ENCODE data around the gene GRK1. TPM values are rescaled to one million over a fixed set of nuclear protein-coding genes. Genes with fewer than 3 reads are reported as not detected.
A peak's percentile ranks its signal among the peaks of the same experiment; 100 is the strongest.

The GRK1 gene
- total RNA-seq, 1 donor from 2014 or later, result not detected

DNA sequence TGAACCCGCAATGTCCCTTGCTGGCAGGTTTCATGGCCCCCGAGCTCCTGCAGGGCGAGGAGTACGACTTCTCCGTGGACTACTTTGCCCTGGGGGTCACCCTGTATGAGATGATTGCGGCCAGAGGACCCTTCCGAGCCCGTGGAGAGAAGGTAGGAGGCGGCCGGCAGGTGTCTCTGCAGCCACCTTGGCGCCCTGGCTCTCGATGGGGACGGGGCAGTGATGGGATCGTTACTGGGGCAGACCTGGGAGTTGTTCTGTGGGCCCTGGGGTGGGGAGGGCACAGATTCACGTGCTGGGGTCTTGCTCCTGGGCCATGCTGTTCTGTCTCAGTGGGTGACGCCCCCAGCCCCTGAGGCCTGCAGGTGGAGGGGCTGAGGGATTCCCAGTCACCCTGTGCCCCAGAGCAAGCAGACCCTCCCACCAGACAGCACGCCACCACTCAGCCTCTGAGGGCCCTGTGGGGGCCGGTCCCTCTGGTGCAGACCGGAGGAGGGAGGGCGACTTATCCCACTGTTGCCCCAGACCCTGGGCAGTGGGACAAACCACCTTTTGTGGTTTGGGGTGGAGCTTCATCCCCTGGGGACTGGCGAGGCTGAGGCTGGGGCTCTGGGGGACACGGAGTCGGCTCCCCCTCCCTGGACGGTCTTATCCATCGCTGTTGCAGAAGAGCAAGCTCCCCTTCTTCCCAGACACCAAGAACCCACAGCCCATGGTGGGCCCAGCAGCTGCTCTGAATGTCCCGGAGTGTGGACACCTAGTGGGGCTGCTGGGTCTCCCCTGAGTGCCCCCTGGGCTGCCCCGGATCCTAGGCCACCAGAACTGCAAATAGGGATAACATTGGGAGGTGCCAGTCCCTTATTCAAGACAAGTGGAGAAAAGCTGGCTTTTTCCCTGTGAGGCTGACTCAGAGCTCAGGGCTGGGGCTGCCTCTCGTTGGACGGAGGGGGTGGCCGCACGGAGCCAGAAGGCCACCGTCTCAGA is 64.5 kb downstream of the GRK1 start:
- no peak for DNase-seq

DNA sequence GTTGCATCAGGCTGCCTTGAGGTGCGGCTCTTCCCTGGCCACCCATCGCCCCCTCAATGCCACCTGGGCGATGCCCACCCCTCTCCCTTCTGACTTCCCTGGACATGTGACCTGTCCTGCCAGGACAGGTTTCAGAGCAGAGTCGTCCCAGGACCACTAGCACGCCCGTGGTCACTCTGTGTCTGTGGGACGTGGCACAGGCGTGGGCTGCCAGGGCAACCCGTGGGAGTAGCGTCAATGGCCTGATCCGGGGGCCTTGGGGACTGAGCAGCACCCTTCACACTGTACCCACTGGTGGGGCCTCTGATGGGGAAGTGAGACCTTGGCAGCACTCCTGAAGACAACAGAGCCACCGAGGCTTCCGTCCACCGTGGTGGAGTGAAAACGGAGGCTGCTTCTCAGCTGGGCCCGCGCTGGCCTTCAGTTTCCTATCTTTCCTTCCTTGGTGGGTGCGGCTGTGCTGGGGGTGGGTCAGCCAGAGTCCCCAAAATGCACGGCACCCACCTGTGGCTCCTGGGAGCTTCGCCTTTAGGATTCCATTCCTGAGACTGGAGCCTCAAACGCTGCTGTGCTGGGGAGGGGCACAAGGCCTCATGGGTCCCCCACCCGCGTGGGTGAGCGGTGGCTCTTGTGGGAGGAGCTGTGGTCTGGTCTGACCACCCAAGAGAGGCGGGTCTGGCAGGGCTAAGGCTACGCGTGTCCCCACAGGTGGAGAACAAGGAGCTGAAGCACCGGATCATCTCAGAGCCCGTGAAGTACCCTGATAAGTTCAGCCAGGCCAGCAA is 65.3 kb downstream of the GRK1 start:
- DNase-seq, result no peak

DNA sequence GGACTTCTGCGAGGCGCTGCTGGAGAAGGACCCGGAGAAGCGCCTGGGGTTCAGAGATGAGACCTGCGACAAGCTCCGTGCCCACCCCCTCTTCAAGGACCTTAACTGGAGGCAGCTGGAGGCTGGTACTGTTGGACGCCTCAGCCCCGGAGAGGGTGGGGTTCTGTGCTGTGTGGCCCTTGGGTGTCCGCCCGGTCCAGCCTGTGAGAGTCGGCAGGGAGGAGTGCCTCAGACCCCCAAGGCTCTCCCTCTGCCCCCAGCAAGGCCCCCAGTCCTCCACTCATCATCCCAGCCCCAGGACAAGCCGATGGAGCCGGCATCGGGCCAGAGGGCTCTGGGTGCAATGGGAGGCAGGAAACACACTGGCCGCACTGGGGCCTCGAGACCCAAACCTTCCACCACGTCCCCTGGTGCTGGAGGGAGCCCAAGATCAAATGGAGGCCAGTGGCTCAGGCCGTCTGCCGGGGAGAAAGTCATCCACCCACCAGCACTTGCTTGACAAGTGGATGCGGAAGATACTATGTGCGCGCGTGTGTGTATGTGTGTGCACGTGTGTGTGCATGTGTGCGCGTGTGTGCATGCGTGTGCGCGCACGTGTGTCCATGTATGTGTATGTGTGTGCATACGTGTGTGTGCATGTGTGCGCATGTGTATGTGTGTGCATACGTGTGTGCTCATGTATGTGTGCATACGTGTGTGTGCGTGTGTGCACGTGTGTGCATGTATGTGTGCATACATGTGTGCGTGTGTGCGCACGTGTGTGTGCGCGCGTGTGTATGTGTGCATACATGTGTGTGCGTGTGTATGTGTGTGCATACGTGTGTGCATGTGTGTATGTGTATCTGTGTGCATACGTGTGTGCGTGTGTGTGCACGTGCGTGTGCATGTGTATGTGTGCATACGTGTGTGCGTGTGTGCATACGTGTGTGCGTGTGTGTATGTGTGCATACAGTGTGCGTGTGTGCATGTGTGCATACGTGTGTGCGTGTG is 66.2 kb downstream of the GRK1 start:
- DNase-seq, result no peak

DNA sequence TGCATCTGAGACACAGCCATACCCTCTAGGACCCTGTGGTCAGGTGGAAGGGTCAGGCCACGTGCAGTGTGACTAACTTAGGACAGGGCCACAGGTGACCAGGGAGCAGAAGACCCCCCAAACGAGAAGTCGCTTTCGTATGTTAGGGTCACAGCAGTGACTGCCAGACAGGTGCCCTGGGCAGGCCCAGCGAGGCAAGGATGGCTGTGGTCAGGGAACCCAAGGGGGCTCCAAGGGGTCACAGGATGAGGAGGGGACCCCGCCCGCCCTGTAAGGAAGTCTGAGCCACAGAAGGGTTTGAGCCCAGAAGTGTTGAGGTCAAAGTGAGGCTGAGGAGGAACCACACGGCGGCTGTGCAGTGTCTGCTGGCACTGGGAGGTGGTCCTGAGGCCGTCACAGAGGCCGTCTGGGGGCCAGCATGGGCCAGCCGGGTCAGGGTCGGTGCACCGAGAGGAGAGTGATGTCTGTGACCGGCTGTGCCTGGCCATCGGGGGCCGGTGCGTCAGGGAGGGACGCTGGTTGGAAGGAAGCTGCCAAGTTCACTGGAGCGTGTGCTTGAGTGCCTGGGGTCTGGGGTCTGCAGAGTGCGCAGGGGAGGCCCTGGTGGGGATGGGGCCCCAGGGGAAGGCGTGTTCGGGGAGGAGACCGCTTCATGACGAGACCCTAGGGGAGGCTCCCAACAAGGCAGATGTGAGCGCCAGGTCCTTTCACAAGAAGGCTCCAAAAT is 67.2 kb downstream of the GRK1 start:
- no peak for DNase-seq

DNA sequence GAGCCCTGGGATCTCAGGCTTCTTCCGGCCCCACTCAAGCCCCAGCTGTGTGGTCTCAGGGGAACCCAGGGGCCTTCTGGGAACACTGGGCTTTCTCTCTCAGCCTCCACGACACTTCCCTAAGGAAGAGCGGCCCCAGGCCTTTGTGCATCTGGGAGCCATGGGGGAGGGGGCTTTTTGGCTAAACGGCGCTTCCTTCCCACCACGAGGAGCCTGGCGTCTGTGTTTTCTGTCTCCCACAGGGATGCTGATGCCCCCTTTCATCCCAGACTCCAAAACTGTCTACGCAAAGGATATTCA is 67.8 kb downstream of the GRK1 start:
- DNase-seq, result no peak

DNA sequence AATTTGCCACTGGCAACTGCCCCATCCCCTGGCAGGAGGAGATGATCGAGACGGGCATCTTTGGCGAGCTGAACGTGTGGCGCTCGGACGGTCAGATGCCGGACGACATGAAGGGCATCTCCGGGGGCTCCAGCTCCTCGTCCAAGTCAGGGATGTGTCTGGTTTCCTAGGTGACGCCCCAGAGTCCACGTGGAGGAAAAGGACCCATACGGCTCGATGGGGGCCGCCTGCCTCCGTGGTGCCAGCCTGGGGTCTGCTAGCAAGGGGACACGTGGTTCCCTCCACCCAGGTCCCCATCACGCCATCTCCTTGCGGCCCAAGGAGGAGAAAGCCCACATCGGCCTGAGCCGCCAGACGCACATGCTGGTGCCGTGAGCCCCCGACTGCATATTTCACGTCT is 68.2 kb downstream of the GRK1 start:
- DNase-seq, result no peak

DNA sequence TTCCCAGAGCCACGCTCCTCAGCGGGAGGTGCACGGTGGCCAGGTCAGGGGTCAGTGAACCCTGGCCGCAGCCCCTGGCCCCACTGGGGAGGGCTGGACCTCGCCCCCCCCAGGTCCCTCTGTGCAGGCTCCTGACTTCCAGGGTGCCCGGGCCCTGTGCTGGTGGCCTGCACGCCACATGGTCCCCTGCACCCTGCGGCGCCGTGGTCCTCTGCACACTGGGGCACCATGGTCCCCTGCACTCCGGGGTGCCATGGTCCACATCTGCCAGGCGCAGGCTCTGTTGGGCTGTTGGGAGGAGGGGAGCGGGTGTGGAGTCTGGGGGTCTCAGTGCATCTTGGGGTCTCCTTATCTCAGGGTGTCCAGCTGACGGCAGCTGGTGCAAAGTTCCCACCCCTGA is 68.7 kb downstream of the GRK1 start:
- DNase-seq, result no peak

DNA sequence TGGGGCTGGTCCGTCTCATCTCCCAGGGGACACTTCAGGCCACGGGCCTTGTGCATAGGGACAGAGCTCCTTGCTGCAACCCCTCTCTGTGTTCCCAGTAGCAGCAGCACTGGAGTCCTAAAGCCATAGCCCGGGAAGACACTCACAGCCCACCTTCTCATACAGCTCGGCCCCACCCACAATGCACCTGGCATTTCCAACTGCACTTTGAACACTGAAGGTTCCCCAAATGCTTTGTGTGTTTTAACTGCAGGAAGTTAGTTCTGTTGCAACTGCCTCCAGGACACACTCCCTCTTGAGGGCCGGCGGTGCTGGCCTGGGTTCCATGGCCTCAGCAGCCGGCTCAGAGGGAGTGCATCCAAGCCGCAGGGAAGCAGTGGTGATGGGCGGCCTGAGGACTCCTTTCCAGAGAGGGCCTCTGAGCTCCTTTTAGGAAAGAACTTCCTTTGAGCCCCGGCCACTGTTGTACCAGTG is 69.3 kb downstream of the GRK1 start:
- DNase-seq, result no peak

DNA sequence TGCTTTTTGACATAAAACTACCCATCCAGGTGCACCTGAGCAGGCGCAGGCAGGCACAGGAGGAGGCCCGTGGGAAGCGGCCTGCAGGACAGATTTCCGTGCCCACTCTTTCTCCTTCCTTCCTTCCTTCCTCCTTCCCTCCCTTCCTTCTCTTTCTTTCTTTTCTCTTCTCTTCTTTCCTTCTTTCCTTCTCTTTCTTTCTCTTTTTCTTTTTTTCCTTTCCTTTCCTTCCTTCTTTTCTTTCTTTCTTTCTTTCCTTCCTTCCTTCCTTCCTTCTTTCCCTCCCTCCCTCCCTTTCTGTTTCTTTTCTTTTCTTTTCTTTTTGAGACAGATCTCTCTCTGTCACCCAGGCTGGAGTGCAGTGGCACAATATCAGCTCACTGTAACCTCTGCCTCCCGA is 70.8 kb downstream of the GRK1 start:
- DNase-seq, result no peak

DNA sequence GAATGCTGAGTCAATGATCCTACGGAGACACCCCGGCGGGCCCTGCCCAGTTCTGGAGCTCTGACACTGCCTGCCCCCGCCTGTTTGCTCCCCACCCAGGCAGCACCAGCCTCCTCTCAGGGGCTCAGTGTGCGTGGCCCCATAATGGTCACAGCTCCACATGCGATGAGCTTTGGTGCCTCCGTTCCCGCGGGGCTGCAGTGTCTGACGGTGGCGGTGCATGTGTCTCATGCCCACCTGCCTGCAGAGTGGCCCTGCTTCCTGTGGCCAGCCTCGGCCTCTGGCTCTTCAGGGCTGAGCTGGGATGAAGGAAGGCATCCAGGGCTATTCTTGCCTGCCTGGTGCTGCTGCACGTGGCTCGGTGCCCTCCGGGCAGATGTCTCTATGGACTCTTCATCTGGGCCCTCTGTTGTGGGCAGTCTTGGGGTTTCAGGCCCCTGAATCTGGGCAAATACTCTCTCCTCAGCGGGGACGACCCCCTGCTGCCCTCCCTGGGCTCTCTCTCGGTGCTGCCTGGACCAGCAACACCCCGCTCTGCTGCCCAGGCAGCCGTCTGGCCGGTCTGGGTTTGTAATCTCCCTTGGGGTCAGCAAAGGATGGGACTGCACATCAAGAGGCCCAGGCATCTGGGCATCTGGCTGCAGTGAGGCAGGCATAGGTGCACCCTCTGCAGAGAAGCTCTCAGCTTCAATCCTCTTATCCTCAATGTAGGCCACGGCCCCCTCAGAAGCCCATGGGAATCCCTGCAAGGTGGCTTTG is 72.7 kb downstream of the GRK1 start:
- DNase-seq, result no peak

DNA sequence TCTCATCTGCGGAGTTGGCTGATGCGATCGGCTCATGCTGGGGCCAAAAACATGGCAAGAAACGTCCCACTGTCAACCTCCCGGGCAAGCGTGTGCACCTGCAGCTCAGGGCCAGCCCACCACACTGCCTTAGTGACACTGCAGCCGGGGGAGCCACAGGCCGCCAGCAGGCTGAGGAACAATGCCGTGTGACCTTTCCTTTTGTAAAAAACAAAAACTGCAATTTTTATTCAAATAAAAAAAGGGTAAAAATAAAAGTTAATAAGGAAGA is 73.2 kb downstream of the GRK1 start:
- DNase-seq, result no peak

DNA sequence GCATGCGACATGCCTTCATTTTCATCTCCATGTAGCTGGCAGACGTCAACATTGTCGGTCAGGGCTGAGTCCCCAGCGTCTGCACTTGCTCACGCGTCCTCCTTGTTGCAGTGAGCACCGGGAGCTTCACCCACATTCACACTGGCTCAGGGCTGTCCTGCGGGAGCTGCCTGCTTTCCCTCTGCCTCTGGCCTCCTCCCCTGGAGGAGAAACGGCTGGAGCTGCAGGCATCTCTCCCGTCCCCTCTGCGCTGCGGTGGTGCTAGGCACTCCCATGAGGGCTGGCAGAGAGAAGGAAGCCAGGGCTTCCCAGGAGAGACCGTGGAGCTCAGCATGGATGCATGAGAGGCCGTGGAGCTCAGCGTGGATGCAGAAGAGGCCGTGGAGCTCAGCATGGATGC is 73.6 kb downstream of the GRK1 start:
- no peak for DNase-seq

DNA sequence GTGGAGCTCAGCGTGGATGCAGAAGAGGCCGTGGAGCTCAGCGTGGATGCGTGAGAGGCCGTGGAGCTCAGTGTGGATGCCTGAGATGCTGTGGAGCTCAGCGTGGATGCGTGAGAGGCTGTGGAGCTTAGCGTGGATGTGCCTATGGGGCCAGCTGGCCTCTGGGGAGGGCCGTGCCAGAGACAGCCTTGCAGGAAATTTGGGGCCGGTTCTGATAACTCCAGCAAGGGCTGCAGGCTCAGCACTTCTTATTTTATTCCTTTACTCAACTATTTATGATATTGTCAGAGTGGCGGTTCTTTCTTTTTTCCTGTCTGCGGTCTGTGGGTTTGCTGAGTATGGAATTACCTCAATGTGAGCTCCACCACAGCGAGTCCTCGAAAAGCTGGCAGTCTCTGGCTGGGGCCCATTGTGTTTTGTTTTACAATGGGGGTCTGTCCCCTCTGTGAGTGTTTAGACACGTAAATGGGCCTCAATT is 74.2 kb downstream of the GRK1 start:
- DNase-seq, result no peak

DNA sequence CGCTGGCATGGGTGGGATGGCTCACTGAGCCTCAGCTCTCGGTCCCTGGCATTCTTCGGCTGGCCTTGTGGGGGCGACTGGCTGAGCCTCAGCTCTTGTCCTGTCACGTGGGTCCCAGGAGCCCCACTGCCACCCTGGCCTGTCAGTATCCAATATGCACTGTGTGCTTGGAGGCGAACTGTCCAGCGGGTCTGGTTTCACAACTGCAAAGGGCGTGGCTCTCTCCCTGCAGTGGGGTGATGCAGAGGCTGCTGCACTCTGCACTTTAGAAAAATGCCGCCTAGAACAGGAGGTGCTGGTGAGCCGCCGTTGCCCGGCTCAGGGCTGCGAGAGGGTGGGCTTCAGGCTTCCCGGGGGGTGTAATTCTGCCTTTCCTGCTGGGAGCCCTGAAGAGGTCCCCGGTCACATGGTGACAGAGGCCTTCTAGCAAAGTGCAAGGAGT is 75.0 kb downstream of the GRK1 start:
- peak; percentile 49 for DNase-seq

DNA sequence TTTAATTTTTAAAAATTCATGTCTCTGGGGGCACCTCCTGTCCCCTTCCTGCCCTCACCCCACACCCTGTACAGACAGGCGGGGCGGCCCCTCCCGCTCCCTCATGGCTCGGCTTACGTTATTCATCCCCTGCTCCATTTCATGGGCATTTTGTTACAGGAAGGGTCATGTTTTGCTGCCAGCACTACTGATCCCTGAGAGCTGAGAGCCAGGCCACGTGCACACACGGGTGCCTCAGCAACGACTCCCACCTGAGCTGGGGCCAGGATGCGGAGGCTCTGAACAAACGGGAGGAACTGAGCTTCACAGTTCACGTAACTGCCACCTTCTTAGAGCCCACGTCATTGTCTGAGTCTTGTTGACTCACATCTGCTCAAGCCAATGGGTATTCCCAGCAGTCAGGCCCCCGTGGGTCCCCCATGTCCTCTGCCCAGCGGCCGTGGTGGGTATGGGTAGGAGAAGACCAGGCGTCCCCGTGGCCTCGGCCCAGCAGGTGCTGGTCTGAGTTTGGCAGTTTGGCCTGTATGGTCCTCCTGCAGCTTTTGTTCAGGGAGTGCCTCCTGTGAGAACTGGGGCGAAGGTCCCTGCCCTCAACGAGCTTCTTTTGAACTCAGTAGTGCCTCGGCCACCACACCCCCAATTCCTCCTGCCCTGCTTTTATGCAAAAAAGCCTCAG is 75.6 kb downstream of the GRK1 start:
- DNase-seq, result no peak

DNA sequence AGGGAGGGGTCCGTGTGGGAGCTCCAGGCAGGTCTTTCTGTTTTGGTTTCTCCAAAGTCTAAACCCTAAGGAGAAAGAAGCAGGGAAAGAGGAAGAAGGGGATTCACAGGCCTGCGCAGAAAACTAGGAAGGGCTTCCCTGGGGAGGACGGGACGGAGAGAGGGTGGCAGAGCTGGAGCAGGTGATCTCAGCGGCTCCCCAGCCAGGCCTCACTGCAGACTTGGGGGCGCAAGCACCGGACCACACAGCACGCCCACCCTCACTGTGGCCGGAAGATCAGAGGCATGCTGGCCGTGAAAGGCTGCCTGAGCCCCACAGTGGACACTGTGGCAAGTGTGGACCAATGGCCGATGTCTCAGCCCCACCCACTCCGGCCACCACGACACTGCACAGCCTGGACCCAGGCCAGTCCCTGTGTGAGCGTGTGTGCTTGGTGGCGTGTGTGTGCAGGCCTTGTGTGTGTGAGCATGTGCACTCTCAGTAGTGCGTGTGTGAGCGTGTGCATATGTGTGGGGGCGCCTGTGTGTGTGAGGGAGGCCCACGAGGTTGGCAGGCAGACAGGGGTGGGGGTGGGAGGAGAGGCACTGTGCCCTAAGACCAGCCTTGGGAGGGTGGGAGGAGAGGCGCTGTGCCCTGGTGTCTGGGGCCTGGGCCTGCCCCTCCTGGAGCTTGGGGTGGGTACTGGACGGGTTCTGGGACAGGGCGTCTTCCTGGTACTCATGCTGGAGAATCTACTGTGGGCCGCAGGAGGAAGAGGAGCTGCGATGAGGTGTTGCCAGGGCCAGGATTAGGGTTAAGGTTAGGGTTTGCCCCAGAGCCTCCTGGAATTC is 76.6 kb downstream of the GRK1 start:
- no peak for DNase-seq

DNA sequence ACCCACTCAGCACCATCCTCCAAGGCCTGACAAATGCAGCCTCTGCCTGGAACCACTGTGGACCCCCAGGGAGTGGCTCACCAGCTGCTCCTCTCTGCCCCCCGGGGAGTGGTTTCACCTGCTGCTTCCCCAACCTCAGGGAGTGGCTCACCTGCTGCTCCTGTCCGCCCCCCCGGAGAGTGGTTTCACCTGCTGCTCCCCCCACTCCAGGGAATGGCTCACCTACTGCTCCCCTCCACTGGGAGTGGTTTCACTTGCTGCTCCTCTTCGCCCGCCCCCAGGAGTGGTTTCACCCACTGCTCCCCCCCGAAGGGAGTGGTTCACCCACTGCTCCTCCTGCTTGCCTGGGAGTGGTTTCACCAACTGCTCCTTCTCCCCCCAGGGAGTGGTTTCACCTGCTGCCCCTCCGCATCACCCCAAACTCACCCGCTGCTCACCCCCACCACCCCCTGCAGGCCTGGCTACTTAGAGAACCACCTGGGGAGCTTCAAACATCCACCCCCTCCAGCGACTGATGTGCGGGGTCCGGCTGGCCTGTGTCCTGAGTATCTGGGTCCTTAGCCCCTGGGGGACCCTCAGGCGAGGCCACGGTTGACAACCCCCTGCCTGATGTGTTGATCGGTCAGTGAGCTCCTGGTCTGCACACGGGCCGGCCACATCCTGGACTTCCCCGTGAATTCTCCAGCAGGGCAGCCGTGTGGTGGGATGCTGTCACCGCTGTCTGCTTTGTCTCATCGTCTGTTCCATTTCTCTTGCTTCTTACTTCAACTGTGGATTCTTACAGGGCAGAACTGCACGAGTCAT is 77.4 kb downstream of the GRK1 start:
- DNase-seq, result no peak

DNA sequence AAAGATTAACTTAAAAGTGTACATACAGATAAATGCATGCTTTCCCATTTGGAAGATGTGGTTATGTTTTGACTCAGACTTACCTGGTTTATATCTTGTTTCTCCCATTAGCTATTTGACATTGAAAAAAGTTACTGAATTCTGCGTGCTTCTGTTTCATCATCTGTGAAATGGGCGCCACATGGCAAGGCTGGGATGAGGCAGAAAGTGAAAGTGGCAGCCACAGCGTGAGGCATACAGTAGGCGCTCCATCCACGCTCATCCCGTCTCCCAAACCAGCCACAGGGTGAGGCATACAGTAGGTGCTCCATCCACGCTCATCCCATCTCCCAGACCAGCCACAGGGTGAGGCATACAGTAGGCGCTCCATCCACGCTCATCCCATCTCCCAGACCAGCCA is 78.0 kb downstream of the GRK1 start:
- DNase-seq, result no peak
